ENCODE measurements around the gene TTLL10.

GRCh38 chr1:1216770-1217620, 43.3 kb downstream of the TTLL10 start:
- no peak for TF ChIP-seq CTCF (IDR thresholded peaks at IDR 0.05; ENCODE audit: insufficient read depth, low read depth, low read length)
- no peak for TF ChIP-seq EZH2 (IDR thresholded peaks at IDR 0.05; ENCODE audit: insufficient read depth, low read length)

Data from astrocyte (in vitro differentiated cells and primary cell).